HEK293 (cell line): Measurements from ENCODE around the gene HTR7.

Source experiments
- CTCF ChIA-PET: fragments of 350-600 bp; formaldehyde crosslinking; extraction: SDS; loops from one replicate; lab custom pipeline; 2021; ENCODE audit warnings: antibody characterized with exemption; lab: Yijun Ruan, JAX
- POLR2A ChIA-PET: fragments of 300-600 bp; formaldehyde crosslinking; extraction: SDS; loops from one replicate; lab custom pipeline; 2020; ENCODE audit warnings: antibody characterized with exemption, inconsistent platforms; lab: Yijun Ruan, JAX
- H3K27ac ChIP-seq: fragments of 200-500 bp; sonication (Bioruptor generic); 2 replicates; pipeline ENCODE4 v1.5.1; 2014; ENCODE audit warnings: low read depth, low read length, control low read depth, inconsistent platforms; ENCODE audit errors: extremely low read depth
- H3K36me3 ChIP-seq, 2 experiments: fragments of 200-500 bp in 1 of 2; sonication (Bioruptor generic) in 1 of 2; 1 replicate in 1 of 2; 2 replicates in 1 of 2; pipeline ENCODE4 v1.5.1; 2014 to 2017; ENCODE audit warnings: inconsistent platforms in 2 of 2, low read length in 2 of 2; ENCODE audit not compliant: control insufficient read depth in 2 of 2, insufficient read depth in 1 of 2
- H3K4me1 ChIP-seq: fragments of 200-500 bp; sonication (Bioruptor generic); 2 replicates; pipeline ENCODE4 v1.5.1; 2014; ENCODE audit warnings: mild to moderate bottlenecking, low read length, inconsistent platforms; ENCODE audit not compliant: control insufficient read depth, insufficient read depth
- H3K4me3 ChIP-seq: 2 replicates; pipeline ENCODE4 v1.5.1; 2011; ENCODE audit warnings: low read depth, mild to moderate bottlenecking, control low read depth, low read length, moderate library complexity
- H3K9me3 ChIP-seq: fragments of 200-500 bp; sonication (Bioruptor generic); 2 replicates; pipeline ENCODE4 v1.5.1; 2014; ENCODE audit warnings: low read depth, low read length, inconsistent platforms; ENCODE audit not compliant: control insufficient read depth, insufficient read depth
- MZF1 ChIP-seq: fragments of 450-650 bp; formaldehyde crosslinking; IDR thresholded peaks from 2 replicates; pipeline ENCODE4 v1.5.1; 2017; ENCODE audit warnings: missing biosample characterization, missing genetic modification characterization, borderline replicate concordance
- PRDM1 ChIP-seq: fragments of 450-650 bp; formaldehyde crosslinking; IDR thresholded peaks from 2 replicates; pipeline ENCODE4; 2016; ENCODE audit warnings: missing biosample characterization, missing genetic modification characterization
- SP2 ChIP-seq: fragments of 450-650 bp; formaldehyde crosslinking; IDR thresholded peaks from 2 replicates; pipeline ENCODE4 v1.5.1; 2016; ENCODE audit warnings: missing biosample characterization, missing genetic modification characterization
- SP7 ChIP-seq: fragments of 450-650 bp; formaldehyde crosslinking; IDR thresholded peaks from 2 replicates; pipeline ENCODE4 v1.5.1; 2016; ENCODE audit warnings: missing biosample characterization, missing genetic modification characterization
- ZBTB17 ChIP-seq: fragments of 450-650 bp; formaldehyde crosslinking; IDR thresholded peaks from 2 replicates; pipeline ENCODE4 v1.5.1; 2016; ENCODE audit warnings: missing biosample characterization, missing genetic modification characterization
- ZBTB48 ChIP-seq: fragments of 450-650 bp; formaldehyde crosslinking; IDR thresholded peaks from 2 replicates; pipeline ENCODE4 v1.5.1; 2016; ENCODE audit warnings: missing biosample characterization, missing genetic modification characterization
- ZNF274 ChIP-seq, 2 experiments: fragments of 200-500 bp in 1 of 2; fragments of 450-650 bp in 1 of 2; sonication (Bioruptor generic) in 1 of 2; formaldehyde crosslinking in 1 of 2; IDR thresholded peaks; 2 replicates each; pipeline versions ENCODE4 v1.5.1 to v1.6.1; 2014 to 2016; ENCODE audit warnings: borderline replicate concordance in 1 of 2, inconsistent platforms in 1 of 2, low read length in 1 of 2, missing biosample characterization in 1 of 2, missing genetic modification characterization in 1 of 2
- ZNF335 ChIP-seq: fragments of 450-650 bp; formaldehyde crosslinking; conservative IDR thresholded peaks from 2 replicates; pipeline ENCODE4 v1.5.1; 2016; ENCODE audit warnings: missing biosample characterization, missing genetic modification characterization
- ZNF366 ChIP-seq: fragments of 450-650 bp; formaldehyde crosslinking; conservative IDR thresholded peaks from 2 replicates; pipeline ENCODE4 v1.5.1; 2016; ENCODE audit warnings: missing biosample characterization, missing genetic modification characterization
- ZNF394 ChIP-seq: fragments of 450-650 bp; formaldehyde crosslinking; IDR thresholded peaks from 2 replicates; pipeline ENCODE4 v1.5.1; 2016; ENCODE audit warnings: missing biosample characterization, missing genetic modification characterization, mild to moderate bottlenecking, moderate library complexity, borderline replicate concordance
- ZNF596 ChIP-seq: fragments of 450-650 bp; IDR thresholded peaks from 2 replicates; pipeline ENCODE4 v1.5.0; 2018; ENCODE audit warnings: missing biosample characterization, mild to moderate bottlenecking, missing genetic modification characterization, moderate library complexity
- ZNF629 ChIP-seq: fragments of 450-650 bp; formaldehyde crosslinking; IDR thresholded peaks from 2 replicates; pipeline ENCODE4 v1.5.1; 2017; ENCODE audit warnings: missing biosample characterization, missing genetic modification characterization
- ZNF76 ChIP-seq: fragments of 450-650 bp; formaldehyde crosslinking; IDR thresholded peaks from 2 replicates; pipeline ENCODE4; 2016; ENCODE audit warnings: low read depth, missing biosample characterization, missing genetic modification characterization, borderline replicate concordance
- ZNF768 ChIP-seq: fragments of 450-650 bp; formaldehyde crosslinking; IDR thresholded peaks from 2 replicates; pipeline ENCODE4 v1.5.1; 2018; ENCODE audit warnings: missing biosample characterization, mild to moderate bottlenecking, missing genetic modification characterization
- ZNF791 ChIP-seq: fragments of 450-650 bp; formaldehyde crosslinking; IDR thresholded peaks from 2 replicates; pipeline ENCODE4 v1.5.1; 2016; ENCODE audit warnings: missing biosample characterization, missing genetic modification characterization
- ZNF843 ChIP-seq: fragments of 450-650 bp; formaldehyde crosslinking; IDR thresholded peaks from 2 replicates; pipeline ENCODE4 v1.5.1; 2016; ENCODE audit warnings: missing biosample characterization, missing genetic modification characterization
- ZXDB ChIP-seq: fragments of 450-650 bp; formaldehyde crosslinking; IDR thresholded peaks from 2 replicates; pipeline ENCODE4 v1.5.1; 2016; ENCODE audit warnings: missing biosample characterization, missing genetic modification characterization
- TF ChIP-seq, protein P1 (sequence below): fragments of 450-650 bp; formaldehyde crosslinking; IDR thresholded peaks from 2 replicates; pipeline ENCODE4 v1.5.1; 2016; ENCODE audit warnings: missing biosample characterization, missing genetic modification characterization
- TF ChIP-seq, protein P2 (sequence below): fragments of 450-650 bp; formaldehyde crosslinking; IDR thresholded peaks from 2 replicates; pipeline ENCODE4 v1.5.1; 2016; ENCODE audit warnings: missing biosample characterization, missing genetic modification characterization, borderline replicate concordance
- TF ChIP-seq, protein P3 (sequence below): fragments of 450-650 bp; formaldehyde crosslinking; IDR thresholded peaks from 2 replicates; pipeline ENCODE4 v1.5.1; 2016; ENCODE audit warnings: missing biosample characterization, missing genetic modification characterization
- TF ChIP-seq, protein P4 (sequence below): fragments of 450-650 bp; formaldehyde crosslinking; IDR thresholded peaks from 2 replicates; pipeline ENCODE4 v1.5.1; 2016; ENCODE audit warnings: missing biosample characterization, missing genetic modification characterization
- TF ChIP-seq, protein P5 (sequence below): fragments of 450-650 bp; formaldehyde crosslinking; optimal IDR thresholded peaks from 2 replicates; pipeline ENCODE3; 2016; ENCODE audit warnings: missing biosample characterization, mild to moderate bottlenecking, missing genetic modification characterization

The HTR7 gene

DNA sequence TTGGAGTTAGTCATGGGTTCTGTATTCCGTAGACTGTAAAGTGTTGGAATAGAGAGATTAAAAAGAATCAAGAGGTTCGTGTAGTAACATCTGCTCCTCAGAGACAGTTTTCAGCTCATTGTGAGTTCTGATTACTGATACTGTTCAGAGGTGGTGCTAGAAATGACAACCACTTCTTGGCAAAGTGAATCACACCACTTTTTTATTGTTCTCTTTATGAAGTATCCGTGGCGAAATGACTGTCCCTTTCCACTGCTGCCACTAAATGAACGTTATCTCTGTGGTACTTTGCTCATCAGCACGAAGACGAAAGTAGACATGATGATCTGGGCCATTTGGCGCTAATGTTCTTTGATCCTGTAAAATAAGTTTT, 14.8 kb upstream of the HTR7 start:
- ChIA-PET POLR2A (interaction anchor here (1.3 kb wide), 1 partner anchor 12 kb away, joined by 3 read pairs; no protein-coding TSS in a partner anchor), CTCF (no interaction called here)
- peaks cover 22 to 29% of the 10 kb centered on the region in 2 experiments for H3K36me3 ChIP-seq
- peak overlapping the region; percentile 71 for H3K4me3 ChIP-seq
- TF ChIP-seq, protein P1, sequence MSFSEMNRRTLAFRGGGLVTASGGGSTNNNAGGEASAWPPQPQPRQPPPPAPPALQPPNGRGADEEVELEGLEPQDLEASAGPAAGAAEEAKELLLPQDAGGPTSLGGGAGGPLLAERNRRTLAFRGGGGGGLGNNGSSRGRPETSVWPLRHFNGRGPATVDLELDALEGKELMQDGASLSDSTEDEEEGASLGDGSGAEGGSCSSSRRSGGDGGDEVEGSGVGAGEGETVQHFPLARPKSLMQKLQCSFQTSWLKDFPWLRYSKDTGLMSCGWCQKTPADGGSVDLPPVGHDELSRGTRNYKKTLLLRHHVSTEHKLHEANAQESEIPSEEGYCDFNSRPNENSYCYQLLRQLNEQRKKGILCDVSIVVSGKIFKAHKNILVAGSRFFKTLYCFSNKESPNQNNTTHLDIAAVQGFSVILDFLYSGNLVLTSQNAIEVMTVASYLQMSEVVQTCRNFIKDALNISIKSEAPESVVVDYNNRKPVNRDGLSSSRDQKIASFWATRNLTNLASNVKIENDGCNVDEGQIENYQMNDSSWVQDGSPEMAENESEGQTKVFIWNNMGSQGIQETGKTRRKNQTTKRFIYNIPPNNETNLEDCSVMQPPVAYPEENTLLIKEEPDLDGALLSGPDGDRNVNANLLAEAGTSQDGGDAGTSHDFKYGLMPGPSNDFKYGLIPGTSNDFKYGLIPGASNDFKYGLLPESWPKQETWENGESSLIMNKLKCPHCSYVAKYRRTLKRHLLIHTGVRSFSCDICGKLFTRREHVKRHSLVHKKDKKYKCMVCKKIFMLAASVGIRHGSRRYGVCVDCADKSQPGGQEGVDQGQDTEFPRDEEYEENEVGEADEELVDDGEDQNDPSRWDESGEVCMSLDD (tag by site-specific recombination) = no peak
- peak; percentile 50; the same call in 1 of the 2 replicates for TF ChIP-seq PRDM1 (tag by site-specific recombination)
- no peak for TF ChIP-seq ZNF791 (tag by site-specific recombination)
- TF ChIP-seq, protein P2, sequence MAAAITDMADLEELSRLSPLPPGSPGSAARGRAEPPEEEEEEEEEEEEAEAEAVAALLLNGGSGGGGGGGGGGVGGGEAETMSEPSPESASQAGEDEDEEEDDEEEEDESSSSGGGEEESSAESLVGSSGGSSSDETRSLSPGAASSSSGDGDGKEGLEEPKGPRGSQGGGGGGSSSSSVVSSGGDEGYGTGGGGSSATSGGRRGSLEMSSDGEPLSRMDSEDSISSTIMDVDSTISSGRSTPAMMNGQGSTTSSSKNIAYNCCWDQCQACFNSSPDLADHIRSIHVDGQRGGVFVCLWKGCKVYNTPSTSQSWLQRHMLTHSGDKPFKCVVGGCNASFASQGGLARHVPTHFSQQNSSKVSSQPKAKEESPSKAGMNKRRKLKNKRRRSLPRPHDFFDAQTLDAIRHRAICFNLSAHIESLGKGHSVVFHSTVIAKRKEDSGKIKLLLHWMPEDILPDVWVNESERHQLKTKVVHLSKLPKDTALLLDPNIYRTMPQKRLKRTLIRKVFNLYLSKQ (tag by site-specific recombination) = no peak
- TF ChIP-seq ZNF366 = 0 out of 2 replicates have a peak, but pooled peaks have one; percentile 14
- H3K9me3 ChIP-seq = peaks cover 3% of the 10 kb centered on the region
- peak overlapping the region; percentile 71; the same call in 1 of the 2 replicates for H3K27ac ChIP-seq
- peaks cover 9% of the 10 kb centered on the region for H3K4me1 ChIP-seq

DNA sequence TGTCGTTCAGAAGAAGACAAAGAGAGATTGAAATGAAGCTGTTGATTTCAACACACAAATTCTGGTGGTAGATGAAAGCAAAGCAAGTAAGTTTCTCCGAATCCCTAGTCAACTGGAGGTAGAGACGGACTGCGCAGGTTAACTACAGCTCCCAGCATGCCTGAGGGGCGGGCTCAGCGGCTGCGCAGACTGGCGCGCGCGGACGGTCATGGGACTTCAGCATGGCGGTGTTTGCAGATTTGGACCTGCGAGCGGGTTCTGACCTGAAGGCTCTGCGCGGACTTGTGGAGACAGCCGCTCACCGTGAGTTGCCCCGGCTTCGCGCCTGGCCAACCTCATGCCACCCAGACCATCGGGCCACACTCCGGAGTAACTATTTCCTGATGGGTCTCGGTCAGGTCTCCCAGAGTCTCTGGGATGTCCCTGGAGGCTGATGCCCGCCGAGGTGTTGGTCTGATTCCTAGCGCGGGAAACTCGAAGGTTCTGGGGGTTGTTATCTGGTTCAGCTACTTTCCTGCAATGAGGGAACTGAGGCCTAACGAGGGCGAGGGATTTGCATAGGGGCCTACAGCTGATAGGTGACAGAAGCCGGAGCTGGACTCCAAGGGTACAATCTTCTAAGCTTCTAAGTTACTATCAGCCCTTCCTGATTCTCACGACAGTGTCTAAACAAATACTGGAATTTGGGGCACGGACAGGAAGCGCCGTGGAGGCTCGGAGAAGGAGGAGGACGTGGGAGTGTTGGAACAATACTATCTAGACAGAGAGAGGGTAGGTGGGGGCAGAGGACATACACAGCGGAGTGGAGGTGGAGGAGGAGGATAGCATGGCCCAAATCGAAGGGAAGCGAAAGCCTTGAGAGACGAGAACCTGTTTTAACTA, 14.2 kb upstream of the HTR7 start, which contains the start of gene RPP30:
Gene RPP30, plus strand, starts transcription at position 209 of the 882 bp plus-strand sequence. Its CDS starts 13 bp downstream, at position 222.
- ChIA-PET CTCF (interaction anchor here (0.6 to 1.5 kb wide), 11 partner anchors 9 to 598 kb away, joined by 3 to 4 read pairs (median 3); partner anchors contain the start of gene HTR7), POLR2A (interaction anchor here (0.6 to 1.3 kb wide), 4 partner anchors 8 to 625 kb away, joined by 3 to 7 read pairs (median 4); no protein-coding TSS in a partner anchor)
- H3K4me3 ChIP-seq = peak within 1 kb of the TSS; percentile 71
- peaks cover 21 to 23% of the 10 kb centered on the region in 2 experiments for H3K36me3 ChIP-seq
- H3K27ac ChIP-seq = peak within 1 kb of the TSS; percentile 71
- peaks cover 3% of the 10 kb centered on the region for H3K9me3 ChIP-seq
- peaks cover 9% of the 10 kb centered on the region for H3K4me1 ChIP-seq
- TF ChIP-seq ZNF596 (tag by site-specific recombination) = no peak
- peak; percentile 95 for TF ChIP-seq ZNF76 (tag by site-specific recombination)
- TF ChIP-seq ZNF768 = no peak
- TF ChIP-seq ZXDB (tag by site-specific recombination) = peak; percentile 33; the same call in 1 of the 2 replicates
- no peak for TF ChIP-seq ZNF843 (tag by site-specific recombination)
- TF ChIP-seq ZNF335 (tag by site-specific recombination) = peak; percentile 86
- TF ChIP-seq SP7 (tag by site-specific recombination) = peak; percentile 42; the same call in 1 of the 2 replicates
- TF ChIP-seq ZBTB48 (tag by site-specific recombination) = no peak
- no peak for TF ChIP-seq ZNF629 (tag by site-specific recombination)
- peak; percentile 86 for TF ChIP-seq ZBTB17 (tag by site-specific recombination)
- TF ChIP-seq, protein P3, sequence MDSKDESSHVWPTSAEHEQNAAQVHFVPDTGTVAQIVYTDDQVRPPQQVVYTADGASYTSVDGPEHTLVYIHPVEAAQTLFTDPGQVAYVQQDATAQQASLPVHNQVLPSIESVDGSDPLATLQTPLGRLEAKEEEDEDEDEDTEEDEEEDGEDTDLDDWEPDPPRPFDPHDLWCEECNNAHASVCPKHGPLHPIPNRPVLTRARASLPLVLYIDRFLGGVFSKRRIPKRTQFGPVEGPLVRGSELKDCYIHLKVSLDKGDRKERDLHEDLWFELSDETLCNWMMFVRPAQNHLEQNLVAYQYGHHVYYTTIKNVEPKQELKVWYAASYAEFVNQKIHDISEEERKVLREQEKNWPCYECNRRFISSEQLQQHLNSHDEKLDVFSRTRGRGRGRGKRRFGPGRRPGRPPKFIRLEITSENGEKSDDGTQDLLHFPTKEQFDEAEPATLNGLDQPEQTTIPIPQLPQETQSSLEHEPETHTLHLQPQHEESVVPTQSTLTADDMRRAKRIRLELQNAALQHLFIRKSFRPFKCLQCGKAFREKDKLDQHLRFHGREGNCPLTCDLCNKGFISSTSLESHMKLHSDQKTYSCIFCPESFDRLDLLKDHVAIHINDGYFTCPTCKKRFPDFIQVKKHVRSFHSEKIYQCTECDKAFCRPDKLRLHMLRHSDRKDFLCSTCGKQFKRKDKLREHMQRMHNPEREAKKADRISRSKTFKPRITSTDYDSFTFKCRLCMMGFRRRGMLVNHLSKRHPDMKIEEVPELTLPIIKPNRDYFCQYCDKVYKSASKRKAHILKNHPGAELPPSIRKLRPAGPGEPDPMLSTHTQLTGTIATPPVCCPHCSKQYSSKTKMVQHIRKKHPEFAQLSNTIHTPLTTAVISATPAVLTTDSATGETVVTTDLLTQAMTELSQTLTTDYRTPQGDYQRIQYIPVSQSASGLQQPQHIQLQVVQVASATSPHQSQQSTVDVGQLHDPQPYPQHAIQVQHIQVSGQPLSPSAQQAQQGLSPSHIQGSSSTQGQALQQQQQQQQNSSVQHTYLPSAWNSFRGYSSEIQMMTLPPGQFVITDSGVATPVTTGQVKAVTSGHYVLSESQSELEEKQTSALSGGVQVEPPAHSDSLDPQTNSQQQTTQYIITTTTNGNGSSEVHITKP = peak; percentile 5; the same call in 1 of the 2 replicates
- peak; percentile 48 for TF ChIP-seq SP2 (tag by site-specific recombination)
- TF ChIP-seq ZNF394 (tag by site-specific recombination) = peak; percentile 55
- TF ChIP-seq, protein P4, sequence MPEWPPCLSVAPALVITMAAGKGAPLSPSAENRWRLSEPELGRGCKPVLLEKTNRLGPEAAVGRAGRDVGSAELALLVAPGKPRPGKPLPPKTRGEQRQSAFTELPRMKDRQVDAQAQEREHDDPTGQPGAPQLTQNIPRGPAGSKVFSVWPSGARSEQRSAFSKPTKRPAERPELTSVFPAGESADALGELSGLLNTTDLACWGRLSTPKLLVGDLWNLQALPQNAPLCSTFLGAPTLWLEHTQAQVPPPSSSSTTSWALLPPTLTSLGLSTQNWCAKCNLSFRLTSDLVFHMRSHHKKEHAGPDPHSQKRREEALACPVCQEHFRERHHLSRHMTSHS (tag by site-specific recombination) = no peak
- TF ChIP-seq, protein P5, sequence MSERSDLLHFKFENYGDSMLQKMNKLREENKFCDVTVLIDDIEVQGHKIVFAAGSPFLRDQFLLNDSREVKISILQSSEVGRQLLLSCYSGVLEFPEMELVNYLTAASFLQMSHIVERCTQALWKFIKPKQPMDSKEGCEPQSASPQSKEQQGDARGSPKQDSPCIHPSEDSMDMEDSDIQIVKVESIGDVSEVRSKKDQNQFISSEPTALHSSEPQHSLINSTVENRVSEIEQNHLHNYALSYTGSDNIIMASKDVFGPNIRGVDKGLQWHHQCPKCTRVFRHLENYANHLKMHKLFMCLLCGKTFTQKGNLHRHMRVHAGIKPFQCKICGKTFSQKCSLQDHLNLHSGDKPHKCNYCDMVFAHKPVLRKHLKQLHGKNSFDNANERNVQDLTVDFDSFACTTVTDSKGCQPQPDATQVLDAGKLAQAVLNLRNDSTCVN (tag by site-specific recombination) = peak; percentile 75
- no peak for TF ChIP-seq ZNF274 (IDR thresholded peaks at IDR 0.05; ENCODE audit: low read length)
- no peak for TF ChIP-seq ZNF274 (tag by site-specific recombination; IDR thresholded peaks at IDR 0.05; ENCODE audit: borderline replicate concordance)
- TF ChIP-seq MZF1 = peak; percentile 7; the same call in 1 of the 2 replicates
